ENCODE results near the gene SYP.
A peak's percentile ranks its signal among the peaks of the same experiment; 100 is the strongest.
"Not testable (repeated sequence)": the region's sequence is repeated elsewhere in the genome, so short reads cannot be mapped to it uniquely, and the experiment has no call there.

SYP gene

GRCh38 chrX:49189606-49190005, 10.4 kb downstream of the SYP start:
- DNase-seq (ENCODE audit: low read depth in 2 of 2), result no peak

- no peak for DNase-seq (ENCODE audit: low read depth in 2 of 2)
Measured at GRCh38 chrX:49188468-49189076, 11.4 kb downstream of the SYP start.

- DNase-seq (ENCODE audit: low read depth in 2 of 2), result no peak
Measured at GRCh38 chrX:49187526-49187925, 12.5 kb downstream of the SYP start.

- DNase-seq (ENCODE audit: low read depth in 2 of 2), result no peak
Measured at GRCh38 chrX:49187028-49187394, 13.0 kb downstream of the SYP start.

- DNase-seq (ENCODE audit: low read depth in 2 of 2), result peak; percentile 47 to 60
Measured at GRCh38 chrX:49186125-49187027, 13.6 kb downstream of the SYP start, which contains the start of gene PRICKLE3. Gene PRICKLE3 (minus strand): TSS chrX:49186373. CDS start chrX:49186297, 76 bp downstream.

GRCh38 chrX:49184294-49185281, 15.4 kb downstream of the SYP start:
- no peak for DNase-seq (ENCODE audit: low read depth in 2 of 2)

GRCh38 chrX:49183701-49184281, 16.2 kb downstream of the SYP start:
- DNase-seq (ENCODE audit: low read depth in 2 of 2), result no peak

GRCh38 chrX:49179358-49179757, 20.6 kb downstream of the SYP start:
- no peak for DNase-seq (ENCODE audit: low read depth in 2 of 2)

- no peak for DNase-seq (ENCODE audit: low read depth in 2 of 2)
Measured at GRCh38 chrX:49178537-49178936, 21.5 kb downstream of the SYP start.

GRCh38 chrX:49177873-49178480, 22.0 kb downstream of the SYP start:
- no peak for DNase-seq (ENCODE audit: low read depth in 2 of 2)

- DNase-seq (ENCODE audit: low read depth in 2 of 2), result no peak
Measured at GRCh38 chrX:49177338-49177833, 22.6 kb downstream of the SYP start.

- no peak for DNase-seq (ENCODE audit: low read depth in 2 of 2)
Measured at GRCh38 chrX:49176421-49177326, 23.3 kb downstream of the SYP start.

GRCh38 chrX:49175435-49176274, 24.3 kb downstream of the SYP start:
- DNase-seq (ENCODE audit: low read depth in 2 of 2), result no peak

- DNase-seq (ENCODE audit: low read depth in 2 of 2), result no peak
Measured at GRCh38 chrX:49174723-49175122, 25.3 kb downstream of the SYP start.

GRCh38 chrX:49173544-49173943, 26.4 kb downstream of the SYP start:
- not testable (repeated sequence) for DNase-seq (ENCODE audit: low read depth in 2 of 2)

GRCh38 chrX:49172280-49172780, 27.7 kb downstream of the SYP start:
- peak in 1 of 2 donors; percentile 58 for DNase-seq (ENCODE audit: low read depth in 2 of 2)

- DNase-seq (ENCODE audit: low read depth in 2 of 2), result peak in 1 of 2 donors; percentile 57
Measured at GRCh38 chrX:49171752-49172279, 28.2 kb downstream of the SYP start, which contains the start of gene PLP2. Gene PLP2 (plus strand): TSS chrX:49171898. CDS start chrX:49172001, 103 bp downstream.

- DNase-seq (ENCODE audit: low read depth in 2 of 2), result no peak
Measured at GRCh38 chrX:49167740-49168108, 32.3 kb downstream of the SYP start.
